Central memory CD4-positive, alpha-beta T cell (primary cell): Measurements from ENCODE around the gene EIF3L.
A peak's percentile ranks its signal among the peaks of the same experiment; 100 is the strongest.

Experiments
- DNase-seq: peaks from one replicate; pipeline ENCODE4 v3.0.0; 2022

EIF3L gene

GRCh38 chr22:37855462-37855861, 6.2 kb downstream of the EIF3L start:
- no peak for DNase-seq

- no peak for DNase-seq
Observed at GRCh38 chr22:37860796-37861421, 11.7 kb downstream of the EIF3L start.

- no peak for DNase-seq
Observed at GRCh38 chr22:37862570-37863325, 13.5 kb downstream of the EIF3L start.

- DNase-seq = no peak
Observed at GRCh38 chr22:37865510-37865909, 16.3 kb downstream of the EIF3L start.

GRCh38 chr22:37870273-37870672, 21.1 kb downstream of the EIF3L start:
- DNase-seq = no peak

GRCh38 chr22:37880668-37881440, 31.6 kb downstream of the EIF3L start:
- DNase-seq = no peak

- no peak for DNase-seq
Observed at GRCh38 chr22:37884420-37884819, 35.2 kb downstream of the EIF3L start.

- no peak for DNase-seq
Observed at GRCh38 chr22:37887584-37888378, 38.6 kb downstream of the EIF3L start.

GRCh38 chr22:37891926-37892325, 42.7 kb downstream of the EIF3L start:
- no peak for DNase-seq

- no peak for DNase-seq
Observed at GRCh38 chr22:37892566-37893335, 43.5 kb downstream of the EIF3L start.

- no peak for DNase-seq
Observed at GRCh38 chr22:37893583-37893983, 44.4 kb downstream of the EIF3L start.

GRCh38 chr22:37894939-37895670, 45.9 kb downstream of the EIF3L start:
- no peak for DNase-seq

GRCh38 chr22:37896181-37896592, 47.0 kb downstream of the EIF3L start:
- DNase-seq = peak; percentile 51

GRCh38 chr22:37896939-37897338, 47.7 kb downstream of the EIF3L start:
- DNase-seq = no peak

- no peak for DNase-seq
Observed at GRCh38 chr22:37897807-37898206, 48.6 kb downstream of the EIF3L start.

- DNase-seq = no peak
Observed at GRCh38 chr22:37898441-37899181, 49.4 kb downstream of the EIF3L start.

GRCh38 chr22:37904572-37905533, 55.6 kb downstream of the EIF3L start:
- no peak for DNase-seq

GRCh38 chr22:37905534-37906363, 56.5 kb downstream of the EIF3L start, which contains the start of gene MICALL1:
Gene MICALL1 (plus strand): TSS chr22:37906297. CDS start chr22:37906423, 126 bp downstream.
- DNase-seq = peak; percentile 63
